WI38 (cell line): ENCODE results near the gene DYNLT3.

ENCODE experiments used
- H3K4me3 ChIP-seq: 2 replicates; pipeline ENCODE4 v1.5.1; 2011; ENCODE audit warnings: low read depth, mild to moderate bottlenecking, control low read depth, low read length
- TF ChIP-seq, protein P1 (sequence below): IDR thresholded peaks from 2 replicates; pipeline ENCODE4 v1.5.1; 2012; ENCODE audit warnings: low read depth, mild to moderate bottlenecking, control low read depth, low read length

DYNLT3 gene

DNA sequence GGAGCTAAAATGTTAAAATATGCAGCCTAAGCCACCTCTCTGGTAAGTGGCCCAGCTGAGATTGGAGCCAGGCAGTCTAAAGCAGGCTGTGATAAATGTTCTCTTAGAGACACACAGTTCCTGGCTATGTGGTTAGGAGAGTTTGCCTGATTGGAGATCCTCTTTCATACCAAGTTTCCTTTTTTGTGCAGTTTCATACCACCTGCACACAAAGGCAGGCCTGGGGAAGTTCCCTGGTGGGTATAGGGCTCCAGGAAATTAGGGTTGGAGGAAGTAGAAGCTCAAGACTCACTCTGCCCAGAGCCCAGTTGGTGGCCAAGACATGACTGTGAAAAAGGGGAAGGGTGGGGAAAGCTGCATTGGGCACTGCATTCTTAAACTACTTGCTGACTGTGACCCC is 50.6 kb downstream of the DYNLT3 start:
- TF ChIP-seq, protein P1, sequence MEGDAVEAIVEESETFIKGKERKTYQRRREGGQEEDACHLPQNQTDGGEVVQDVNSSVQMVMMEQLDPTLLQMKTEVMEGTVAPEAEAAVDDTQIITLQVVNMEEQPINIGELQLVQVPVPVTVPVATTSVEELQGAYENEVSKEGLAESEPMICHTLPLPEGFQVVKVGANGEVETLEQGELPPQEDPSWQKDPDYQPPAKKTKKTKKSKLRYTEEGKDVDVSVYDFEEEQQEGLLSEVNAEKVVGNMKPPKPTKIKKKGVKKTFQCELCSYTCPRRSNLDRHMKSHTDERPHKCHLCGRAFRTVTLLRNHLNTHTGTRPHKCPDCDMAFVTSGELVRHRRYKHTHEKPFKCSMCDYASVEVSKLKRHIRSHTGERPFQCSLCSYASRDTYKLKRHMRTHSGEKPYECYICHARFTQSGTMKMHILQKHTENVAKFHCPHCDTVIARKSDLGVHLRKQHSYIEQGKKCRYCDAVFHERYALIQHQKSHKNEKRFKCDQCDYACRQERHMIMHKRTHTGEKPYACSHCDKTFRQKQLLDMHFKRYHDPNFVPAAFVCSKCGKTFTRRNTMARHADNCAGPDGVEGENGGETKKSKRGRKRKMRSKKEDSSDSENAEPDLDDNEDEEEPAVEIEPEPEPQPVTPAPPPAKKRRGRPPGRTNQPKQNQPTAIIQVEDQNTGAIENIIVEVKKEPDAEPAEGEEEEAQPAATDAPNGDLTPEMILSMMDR = no peak
- H3K4me3 ChIP-seq = no peak overlapping the region

DNA sequence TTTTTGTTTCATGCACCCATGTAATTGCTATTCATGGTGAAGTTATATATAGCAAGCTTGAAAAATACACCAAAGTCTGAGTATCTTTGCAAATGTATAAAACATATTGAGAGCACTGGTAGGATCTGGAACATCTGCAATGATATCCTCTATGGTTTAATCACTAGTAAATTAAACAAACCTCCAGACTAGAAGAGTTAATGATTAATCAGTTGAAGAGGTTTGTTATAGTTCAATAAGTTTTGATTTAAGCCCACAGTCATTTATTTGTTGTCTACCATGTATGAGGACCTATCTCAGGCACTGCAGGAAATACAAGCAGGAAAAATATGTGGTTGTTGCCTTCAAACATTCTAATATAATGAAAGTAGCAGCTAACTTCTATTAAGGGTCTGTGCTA is 51.1 kb downstream of the DYNLT3 start:
- TF ChIP-seq, protein P1 = no peak
- no peak overlapping the region for H3K4me3 ChIP-seq
